ENCODE results near the gene ELOVL5.
A peak's percentile ranks its signal among the peaks of the same experiment; 100 is the strongest.

ELOVL5 gene

GRCh38 chr6:53268858-53269608 lies 79.7 kb downstream of the ELOVL5 start:
- no peak for DNase-seq

- DNase-seq, result no peak
These were observed 82.1 kb downstream of the ELOVL5 start for GRCh38 chr6:53266553-53267090.

GRCh38 chr6:53264915-53265607 lies 83.7 kb downstream of the ELOVL5 start:
- DNase-seq, result no peak

DNA sequence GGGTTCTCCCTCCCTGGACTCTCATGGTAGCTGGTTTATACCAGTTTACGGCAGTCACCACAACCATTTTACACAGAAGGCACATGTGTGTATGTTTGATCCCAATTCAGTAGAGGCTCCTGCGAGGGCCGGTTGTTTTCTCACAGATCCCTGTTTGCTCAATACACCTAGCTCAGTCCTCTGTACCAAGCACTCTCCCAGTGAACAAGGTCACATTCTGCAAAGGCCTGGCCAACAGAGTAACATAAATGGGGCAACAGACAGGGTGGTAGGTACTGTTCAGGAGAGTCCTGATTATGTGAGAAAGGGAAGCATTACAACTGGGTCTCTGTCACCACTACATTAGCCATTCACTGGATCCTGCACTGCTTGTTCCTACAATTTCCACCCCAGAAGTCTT lies 84.4 kb downstream of the ELOVL5 start:
- DNase-seq, result no peak

- DNase-seq, result no peak
These were observed 84.8 kb downstream of the ELOVL5 start for GRCh38 chr6:53263917-53264316.

- DNase-seq, result no peak
These were observed 88.7 kb downstream of the ELOVL5 start for GRCh38 chr6:53259860-53260580.

DNA sequence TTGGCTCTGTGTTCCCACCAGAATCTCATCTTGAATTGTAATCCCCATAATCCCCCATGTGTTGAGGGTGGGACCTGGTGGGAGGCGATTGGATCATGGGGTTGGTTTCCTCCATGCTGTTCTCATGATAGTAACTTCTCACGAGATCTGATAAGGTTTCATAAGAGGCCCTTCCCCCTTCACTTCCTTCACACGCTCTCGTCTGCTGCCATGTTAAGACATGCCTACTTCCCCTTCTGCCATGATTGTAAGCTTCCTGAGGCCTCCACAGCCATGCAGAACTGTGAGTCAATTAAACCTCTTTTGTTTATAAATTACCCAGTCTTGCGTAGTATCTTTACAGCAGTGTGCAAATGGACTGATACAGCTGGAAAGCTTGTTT lies 90.0 kb downstream of the ELOVL5 start:
- no peak for DNase-seq

DNA sequence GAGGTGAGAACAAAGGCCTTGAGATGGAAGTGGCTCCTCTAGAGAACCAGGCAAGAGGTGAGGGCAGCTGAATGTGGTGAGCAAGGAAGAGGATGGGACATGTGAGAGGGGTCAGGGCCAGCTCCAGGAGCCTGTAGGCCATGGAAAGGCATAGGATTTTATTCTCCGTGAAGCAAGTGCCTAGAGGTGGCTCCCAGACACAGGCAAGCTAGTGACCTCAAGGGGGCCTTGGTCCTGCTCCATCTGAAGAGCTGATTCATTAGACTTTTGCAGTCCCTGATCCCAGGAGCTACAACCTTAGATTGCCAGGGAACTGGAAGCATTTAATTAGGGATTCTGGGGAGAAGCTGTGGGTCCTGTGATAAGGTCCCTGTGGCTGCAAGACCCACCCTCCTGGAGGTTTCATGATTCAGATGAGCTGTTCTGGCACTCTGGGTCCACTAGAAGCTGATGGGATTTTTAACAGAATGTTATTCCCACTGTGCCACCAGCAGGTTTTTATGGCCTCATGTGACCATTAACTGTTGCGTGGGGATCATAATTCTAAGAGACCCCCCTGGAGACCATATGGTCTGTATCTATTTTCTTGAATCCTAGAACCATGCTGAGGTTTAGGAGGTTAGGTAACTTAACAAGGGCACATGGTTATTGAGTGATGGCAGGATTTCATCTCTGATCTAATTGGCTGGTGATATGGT lies 90.5 kb downstream of the ELOVL5 start:
- no peak for DNase-seq

- no peak for DNase-seq
These were observed 91.2 kb downstream of the ELOVL5 start for GRCh38 chr6:53257533-53257932.

- no peak for DNase-seq
These were observed 91.7 kb downstream of the ELOVL5 start for GRCh38 chr6:53257001-53257400.

DNA sequence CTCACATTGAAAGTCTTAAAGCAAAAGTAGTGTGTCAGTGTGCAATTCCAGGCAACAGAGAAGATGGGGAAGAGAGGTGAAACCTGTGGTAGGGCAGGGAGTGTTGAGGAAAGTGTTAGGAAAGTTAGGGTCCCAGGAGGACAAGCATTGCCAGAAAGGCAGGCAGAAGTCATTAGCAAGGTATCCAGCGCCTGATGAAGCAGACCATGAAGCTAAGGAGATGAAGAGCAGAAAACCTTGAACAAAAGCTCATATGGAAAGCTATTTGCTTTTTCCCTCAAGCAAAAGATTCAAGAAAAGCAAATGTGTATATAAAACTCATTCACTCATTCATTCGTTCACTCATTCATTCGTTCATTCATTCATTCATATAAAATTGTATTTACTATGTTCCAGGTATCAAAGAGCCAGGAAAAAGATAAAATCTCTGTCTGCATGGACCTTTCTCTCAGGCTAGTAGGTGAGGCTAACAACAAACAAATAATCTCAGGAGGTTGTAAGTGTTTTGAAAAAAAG lies 96.5 kb downstream of the ELOVL5 start:
- no peak for DNase-seq

DNA sequence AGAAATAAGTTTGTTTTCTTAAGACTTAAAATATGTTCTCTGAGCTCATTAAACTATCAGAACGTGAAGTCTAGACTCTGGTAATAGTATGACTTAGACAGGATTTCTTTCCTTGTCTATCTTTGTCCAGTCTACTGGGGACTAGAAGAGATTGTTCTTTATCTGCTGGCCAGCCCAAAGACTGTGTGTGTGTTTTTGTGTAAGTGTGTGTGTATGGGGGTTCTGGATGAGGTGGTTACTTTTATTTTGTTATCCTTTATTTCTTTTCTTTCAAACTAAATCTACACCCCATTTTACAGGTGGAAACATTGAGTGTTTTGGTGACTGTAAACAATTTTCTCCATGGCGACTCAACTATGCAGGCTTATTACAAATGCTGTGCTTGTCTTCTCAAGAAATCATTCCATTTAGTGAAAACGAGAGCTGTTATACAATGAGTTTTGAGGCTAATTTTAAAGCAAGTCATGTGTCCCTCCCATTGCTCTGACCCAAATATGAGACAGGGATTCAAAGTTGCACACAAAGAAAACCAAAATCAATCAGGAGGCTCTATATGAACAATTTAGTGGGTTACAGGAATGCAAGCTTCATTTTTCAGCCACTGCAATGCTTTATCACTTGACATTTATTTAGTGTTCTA lies 97.6 kb downstream of the ELOVL5 start:
- no peak for DNase-seq

- no peak for DNase-seq
These were observed 98.3 kb downstream of the ELOVL5 start for GRCh38 chr6:53250176-53251032.

- no peak for DNase-seq
These were observed 101.8 kb downstream of the ELOVL5 start for GRCh38 chr6:53246924-53247323.

- peak in 1 of 2 experiments; percentile 23 for DNase-seq
These were observed 103.8 kb downstream of the ELOVL5 start for GRCh38 chr6:53244958-53245357.

DNA sequence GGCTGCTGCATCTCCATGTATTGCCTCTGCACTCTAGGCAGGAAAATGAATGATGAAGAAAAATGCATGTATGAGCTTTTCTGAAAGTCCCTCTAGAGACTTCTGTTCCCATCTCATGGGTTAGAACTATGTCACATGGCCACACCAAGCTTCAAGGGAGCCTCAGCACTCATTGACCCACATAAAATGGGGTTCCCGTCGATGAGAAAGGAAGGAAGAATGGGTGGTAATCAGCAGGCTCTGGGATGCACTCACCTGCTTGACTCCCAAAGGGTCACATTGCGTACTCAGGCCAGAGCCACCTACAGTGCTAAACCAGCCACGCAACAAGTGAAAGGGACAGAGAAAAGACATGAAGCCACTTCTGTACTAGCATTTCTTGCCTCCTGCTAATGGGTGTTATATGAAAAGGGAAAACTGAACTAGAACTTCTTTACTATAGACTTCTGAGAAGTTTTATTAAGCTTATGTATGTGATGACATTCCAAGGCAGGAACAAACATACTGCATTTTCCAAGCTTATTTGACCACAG lies 104.3 kb downstream of the ELOVL5 start:
- no peak for DNase-seq

- no peak for DNase-seq
These were observed 106.8 kb downstream of the ELOVL5 start for GRCh38 chr6:53241938-53242337.

DNA sequence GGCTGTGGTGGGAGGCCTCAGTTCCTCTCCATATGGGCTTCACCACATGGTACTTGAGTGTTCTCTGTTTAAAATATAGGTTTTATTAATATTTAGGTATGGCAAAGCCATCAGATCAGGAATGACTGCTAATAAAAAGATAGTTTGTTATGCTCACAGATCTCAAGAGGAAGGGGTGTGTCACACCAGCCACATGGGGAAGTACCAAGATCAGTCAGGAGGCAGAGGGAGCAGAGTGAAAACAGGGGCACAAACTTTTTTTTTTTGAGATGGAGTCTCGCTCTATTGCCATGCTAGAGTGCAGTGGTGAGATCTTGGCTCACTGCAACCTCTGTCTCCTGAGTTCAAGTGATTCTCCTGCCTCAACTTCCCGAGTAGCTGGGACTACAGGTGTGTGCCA lies 108.0 kb downstream of the ELOVL5 start:
- peak in 1 of 2 experiments; percentile 23 for DNase-seq

DNA sequence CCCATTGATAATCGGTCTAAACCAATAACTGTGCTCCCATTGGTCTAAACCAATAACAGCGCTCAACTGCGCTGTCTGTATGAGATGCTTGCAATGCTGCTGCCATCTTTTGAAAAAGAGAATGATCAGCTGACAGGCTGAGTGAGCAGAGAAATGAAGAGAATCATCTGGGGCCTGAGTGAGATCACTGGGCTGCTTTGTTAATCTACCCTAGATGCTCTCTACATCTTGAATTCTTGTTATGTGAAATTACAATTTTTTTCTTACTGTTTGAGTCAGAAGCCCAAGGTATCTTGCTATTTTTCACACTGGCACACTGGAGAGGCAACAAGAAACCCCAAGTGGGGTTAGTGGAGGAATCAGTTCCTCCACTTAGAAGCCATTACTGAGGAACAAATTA lies 108.6 kb downstream of the ELOVL5 start:
- no peak for DNase-seq

GRCh38 chr6:53239526-53239925 lies 109.2 kb downstream of the ELOVL5 start:
- DNase-seq, result no peak

DNA sequence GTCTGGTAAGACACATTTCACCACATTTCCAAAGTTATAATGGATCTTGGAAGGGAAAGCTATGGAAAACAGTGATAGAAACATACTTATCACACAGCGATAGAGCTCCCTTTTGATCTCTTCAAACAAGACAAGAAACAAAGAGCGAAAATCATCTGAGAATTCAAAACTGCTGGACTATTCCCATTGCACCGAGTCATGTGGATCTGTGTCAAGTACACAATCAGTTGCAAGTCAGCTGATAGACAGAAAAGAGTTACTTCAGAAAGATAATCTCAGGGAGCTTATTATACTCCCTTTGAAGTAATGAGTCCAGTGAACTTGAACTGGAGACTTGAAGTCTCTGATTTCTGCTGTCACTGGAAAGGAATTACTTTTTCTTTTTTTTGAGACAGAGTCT lies 110.4 kb downstream of the ELOVL5 start:
- DNase-seq, result no peak
